ENCODE data around the gene GPC6.

GPC6 gene

DNA sequence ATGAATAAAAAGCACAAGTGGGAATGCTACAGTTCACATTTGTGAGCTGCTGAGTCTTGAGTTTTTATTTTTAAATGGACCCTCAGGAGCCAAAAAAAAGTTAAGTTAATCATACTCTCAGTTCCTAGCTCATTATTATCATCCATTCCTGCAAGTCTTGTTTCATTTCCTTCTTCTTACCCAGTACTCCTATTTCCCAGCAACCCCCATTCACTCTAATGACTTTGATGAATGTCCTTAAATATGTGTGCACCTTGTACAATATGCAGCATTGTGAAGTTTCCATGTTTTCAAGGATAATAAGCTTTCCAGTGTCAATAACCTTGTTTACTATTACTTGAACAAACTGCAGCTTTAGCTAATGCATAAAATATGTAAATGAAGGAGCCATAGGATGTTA lies 886.6 kb downstream of the GPC6 start (continued):
- TF ChIP-seq, protein P1, sequence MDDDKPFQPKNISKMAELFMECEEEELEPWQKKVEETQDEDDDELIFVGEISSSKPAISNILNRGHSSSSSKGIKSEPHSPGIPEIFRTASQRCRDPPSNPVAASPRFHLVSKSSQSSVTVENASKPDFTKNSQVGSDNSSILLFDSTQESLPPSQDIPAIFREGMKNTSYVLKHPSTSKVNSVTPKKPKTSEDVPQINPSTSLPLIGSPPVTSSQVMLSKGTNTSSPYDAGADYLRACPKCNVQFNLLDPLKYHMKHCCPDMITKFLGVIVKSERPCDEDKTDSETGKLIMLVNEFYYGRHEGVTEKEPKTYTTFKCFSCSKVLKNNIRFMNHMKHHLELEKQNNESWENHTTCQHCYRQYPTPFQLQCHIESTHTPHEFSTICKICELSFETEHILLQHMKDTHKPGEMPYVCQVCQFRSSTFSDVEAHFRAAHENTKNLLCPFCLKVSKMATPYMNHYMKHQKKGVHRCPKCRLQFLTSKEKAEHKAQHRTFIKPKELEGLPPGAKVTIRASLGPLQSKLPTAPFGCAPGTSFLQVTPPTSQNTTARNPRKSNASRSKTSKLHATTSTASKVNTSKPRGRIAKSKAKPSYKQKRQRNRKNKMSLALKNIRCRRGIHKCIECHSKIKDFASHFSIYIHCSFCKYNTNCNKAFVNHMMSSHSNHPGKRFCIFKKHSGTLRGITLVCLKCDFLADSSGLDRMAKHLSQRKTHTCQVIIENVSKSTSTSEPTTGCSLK (tag by site-specific recombination; IDR thresholded peaks at IDR 0.05): no peak
- TF ChIP-seq ZNF701 (tag by site-specific recombination; IDR thresholded peaks at IDR 0.05) (no peak), KLF16 (tag by site-specific recombination; IDR thresholded peaks at IDR 0.05) (no peak), ZNF302 (tag by site-specific recombination; IDR thresholded peaks at IDR 0.05; ENCODE audit: low read depth) (no peak), ZNF670 (tag by site-specific recombination; IDR thresholded peaks at IDR 0.05; ENCODE audit: low read depth) (no peak), ZNF521 (tag by site-specific recombination; IDR thresholded peaks at IDR 0.05) (no peak), ZEB2 (tag by site-specific recombination; IDR thresholded peaks at IDR 0.05) (no peak), CTCF (tag by site-specific recombination; IDR thresholded peaks at IDR 0.05) (no peak), ZFP41 (tag by site-specific recombination; IDR thresholded peaks at IDR 0.05; ENCODE audit: borderline replicate concordance) (no peak)
- TF ChIP-seq, protein P2, sequence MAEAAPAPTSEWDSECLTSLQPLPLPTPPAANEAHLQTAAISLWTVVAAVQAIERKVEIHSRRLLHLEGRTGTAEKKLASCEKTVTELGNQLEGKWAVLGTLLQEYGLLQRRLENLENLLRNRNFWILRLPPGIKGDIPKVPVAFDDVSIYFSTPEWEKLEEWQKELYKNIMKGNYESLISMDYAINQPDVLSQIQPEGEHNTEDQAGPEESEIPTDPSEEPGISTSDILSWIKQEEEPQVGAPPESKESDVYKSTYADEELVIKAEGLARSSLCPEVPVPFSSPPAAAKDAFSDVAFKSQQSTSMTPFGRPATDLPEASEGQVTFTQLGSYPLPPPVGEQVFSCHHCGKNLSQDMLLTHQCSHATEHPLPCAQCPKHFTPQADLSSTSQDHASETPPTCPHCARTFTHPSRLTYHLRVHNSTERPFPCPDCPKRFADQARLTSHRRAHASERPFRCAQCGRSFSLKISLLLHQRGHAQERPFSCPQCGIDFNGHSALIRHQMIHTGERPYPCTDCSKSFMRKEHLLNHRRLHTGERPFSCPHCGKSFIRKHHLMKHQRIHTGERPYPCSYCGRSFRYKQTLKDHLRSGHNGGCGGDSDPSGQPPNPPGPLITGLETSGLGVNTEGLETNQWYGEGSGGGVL (tag by site-specific recombination; IDR thresholded peaks at IDR 0.05): no peak

GRCh38 chr13:94114166-94114565 lies 887.6 kb downstream of the GPC6 start:
- no peak overlapping the region for H3K4me3 ChIP-seq (ENCODE audit: low read depth, low read length)
- H3K36me3 ChIP-seq (ENCODE audit: control insufficient read depth in 2 of 2, insufficient read depth in 1 of 2, low read length in 2 of 2): no peaks in the 10 kb centered on the region
- TF ChIP-seq ZNF585B (tag by site-specific recombination; IDR thresholded peaks at IDR 0.05): no peak
- no peak for TF ChIP-seq GLIS1 (tag by site-specific recombination; IDR thresholded peaks at IDR 0.05)
- TF ChIP-seq ZBTB26 (tag by site-specific recombination; optimal IDR thresholded peaks at IDR 0.05): no peak
- TF ChIP-seq ZNF654 (tag by site-specific recombination; IDR thresholded peaks at IDR 0.05; ENCODE audit: low read depth): no peak
- H3K4me1 ChIP-seq (ENCODE audit: control insufficient read depth, insufficient read depth, low read length): no peaks in the 10 kb centered on the region
- ChIA-PET CTCF (no interaction called here), POLR2A (no interaction called here)
- H3K27ac ChIP-seq (ENCODE audit: extremely low read depth, low read depth, low read length): no peak overlapping the region
- H3K9me3 ChIP-seq (ENCODE audit: control insufficient read depth, insufficient read depth, low read depth, low read length): no peaks in the 10 kb centered on the region

DNA sequence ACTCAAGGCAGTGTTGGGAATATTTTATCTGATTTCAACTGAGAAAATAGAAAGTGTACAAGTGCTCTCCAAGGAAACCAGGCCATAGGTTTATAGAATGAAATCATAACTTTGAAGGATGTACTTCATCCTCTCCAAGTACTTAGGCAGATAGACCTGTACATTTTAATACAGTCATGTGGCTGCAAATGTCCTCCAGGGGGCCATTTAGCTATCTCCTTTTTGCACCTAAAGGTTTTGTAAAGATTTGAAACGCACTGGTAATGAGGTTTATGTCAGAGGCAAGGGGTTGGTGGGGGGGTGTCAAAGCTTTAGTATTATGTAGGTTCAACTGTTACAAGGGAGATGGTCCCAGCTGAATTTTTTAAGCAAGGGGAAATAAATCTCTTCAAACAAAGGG lies 888.4 kb downstream of the GPC6 start:
- H3K27ac ChIP-seq (ENCODE audit: extremely low read depth, low read depth, low read length): no peak overlapping the region
- H3K4me1 ChIP-seq (ENCODE audit: control insufficient read depth, insufficient read depth, low read length): no peaks in the 10 kb centered on the region
- no peaks in the 10 kb centered on the region for H3K36me3 ChIP-seq (ENCODE audit: control insufficient read depth in 2 of 2, insufficient read depth in 1 of 2, low read length in 2 of 2)
- ChIA-PET CTCF (interaction anchor here (0.6 kb wide), 1 partner anchor 253 kb away, joined by 3 read pairs; no protein-coding TSS in a partner anchor), POLR2A (no interaction called here)
- no peaks in the 10 kb centered on the region for H3K9me3 ChIP-seq (ENCODE audit: control insufficient read depth, insufficient read depth, low read depth, low read length)
- no peak overlapping the region for H3K4me3 ChIP-seq (ENCODE audit: low read depth, low read length)
- no peak for TF ChIP-seq OSR2 (tag by site-specific recombination; IDR thresholded peaks at IDR 0.05)
- no peak for TF ChIP-seq ZNF132 (tag by site-specific recombination; IDR thresholded peaks at IDR 0.05; ENCODE audit: borderline replicate concordance)
- no peak for TF ChIP-seq TCF7L2 (IDR thresholded peaks at IDR 0.05; ENCODE audit: borderline replicate concordance, low read depth, low read length)
- no peak for TF ChIP-seq ZNF19 (tag by site-specific recombination; IDR thresholded peaks at IDR 0.05; ENCODE audit: low read depth)
- TF ChIP-seq, protein P3, sequence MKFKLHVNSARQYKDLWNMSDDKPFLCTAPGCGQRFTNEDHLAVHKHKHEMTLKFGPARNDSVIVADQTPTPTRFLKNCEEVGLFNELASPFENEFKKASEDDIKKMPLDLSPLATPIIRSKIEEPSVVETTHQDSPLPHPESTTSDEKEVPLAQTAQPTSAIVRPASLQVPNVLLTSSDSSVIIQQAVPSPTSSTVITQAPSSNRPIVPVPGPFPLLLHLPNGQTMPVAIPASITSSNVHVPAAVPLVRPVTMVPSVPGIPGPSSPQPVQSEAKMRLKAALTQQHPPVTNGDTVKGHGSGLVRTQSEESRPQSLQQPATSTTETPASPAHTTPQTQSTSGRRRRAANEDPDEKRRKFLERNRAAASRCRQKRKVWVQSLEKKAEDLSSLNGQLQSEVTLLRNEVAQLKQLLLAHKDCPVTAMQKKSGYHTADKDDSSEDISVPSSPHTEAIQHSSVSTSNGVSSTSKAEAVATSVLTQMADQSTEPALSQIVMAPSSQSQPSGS (tag by site-specific recombination; IDR thresholded peaks at IDR 0.05; ENCODE audit: low read depth): no peak
- TF ChIP-seq ZIC2 (tag by site-specific recombination; IDR thresholded peaks at IDR 0.05): no peak
- no peak for TF ChIP-seq ZNF175 (tag by site-specific recombination; IDR thresholded peaks at IDR 0.05)
- no peak for TF ChIP-seq ZNF585B (tag by site-specific recombination; IDR thresholded peaks at IDR 0.05)
- no peak for TF ChIP-seq ZNF449 (tag by site-specific recombination; IDR thresholded peaks at IDR 0.05)
- TF ChIP-seq ZNF157 (tag by site-specific recombination; IDR thresholded peaks at IDR 0.05): no peak
